Glutamatergic neuron (in vitro differentiated cells): ENCODE measurements around the gene UBTD2. TPM values are rescaled to one million over a fixed set of nuclear protein-coding genes. Genes with fewer than 3 reads are reported as not detected.

Experiments
- DNase-seq: peaks from one replicate; pipeline ENCODE4 v3.0.0; 2022
- H3K27ac Mint-ChIP-seq: one replicate; pipeline ENCODE4 v1.8.0; 2020; ENCODE audit warnings: mild to moderate bottlenecking, mixed read lengths, inconsistent platforms; ENCODE audit not compliant: unreplicated experiment
- H3K27me3 Mint-ChIP-seq: one replicate; pipeline ENCODE4 v1.8.0; 2020; ENCODE audit warnings: mild to moderate bottlenecking, moderate library complexity, mixed read lengths, inconsistent platforms; ENCODE audit not compliant: unreplicated experiment
- H3K36me3 Mint-ChIP-seq: one replicate; pipeline ENCODE4 v1.8.0; 2020; ENCODE audit warnings: mild to moderate bottlenecking, mixed read lengths, inconsistent platforms; ENCODE audit not compliant: unreplicated experiment
- H3K4me1 Mint-ChIP-seq: one replicate; pipeline ENCODE4 v1.8.0; 2020; ENCODE audit warnings: mild to moderate bottlenecking, low read depth, mixed read lengths, inconsistent platforms; ENCODE audit not compliant: unreplicated experiment
- H3K4me3 Mint-ChIP-seq: one replicate; pipeline ENCODE4 v1.8.0; 2020; ENCODE audit warnings: mild to moderate bottlenecking, mixed read lengths, inconsistent platforms; ENCODE audit not compliant: unreplicated experiment
- H3K9me3 Mint-ChIP-seq: one replicate; pipeline ENCODE4 v1.8.0; 2020; ENCODE audit warnings: mild to moderate bottlenecking, moderate library complexity, mixed read lengths, inconsistent platforms; ENCODE audit not compliant: unreplicated experiment
- CTCF ChIP-seq: fragments of 200-600 bp; sonication (generic); IDR thresholded peaks from one replicate; pipeline ENCODE4 v1.5.0; 2021; ENCODE audit not compliant: partially characterized antibody, unreplicated experiment
- total RNA-seq: library from RNA; stranded (reverse); fragmentation: NEBNext Ultra II Directional; extraction: Animal tissue kit (Norgen Biotek cat#: 25700); gene quantifications from one replicate; pipeline ENCODE4 v1.2.1, GENCODE V29; 2021; ENCODE audit not compliant: unreplicated experiment

The UBTD2 gene
- total RNA-seq, 1 donor from 2014 or later: 68.1 TPM

GRCh38 chr5:172177176-172177575, 106.4 kb downstream of the UBTD2 start:
- no peak for TF ChIP-seq CTCF
- no peak overlapping the region for H3K4me3 Mint-ChIP-seq
- H3K9me3 Mint-ChIP-seq: peaks cover 2% of the 10 kb centered on the region
- peaks cover 7% of the 10 kb centered on the region for H3K27me3 Mint-ChIP-seq
- no peak overlapping the region for H3K27ac Mint-ChIP-seq
- H3K4me1 Mint-ChIP-seq: peaks cover 26% of the 10 kb centered on the region
- H3K36me3 Mint-ChIP-seq: no peaks in the 10 kb centered on the region
- DNase-seq: no peak

- Mint-ChIP-seq H3K4me1 (peaks cover 26% of the 10 kb centered on the region), H3K36me3 (no peaks in the 10 kb centered on the region)
These were observed 108.3 kb downstream of the UBTD2 start for GRCh38 chr5:172175263-172175719.

GRCh38 chr5:172173564-172174153, 109.9 kb downstream of the UBTD2 start:
- Mint-ChIP-seq H3K27ac (no peak overlapping the region), H3K36me3 (no peaks in the 10 kb centered on the region), H3K4me1 (peaks cover 23% of the 10 kb centered on the region), H3K9me3 (peaks cover 3% of the 10 kb centered on the region), H3K4me3 (no peak overlapping the region), H3K27me3 (peaks cover 12% of the 10 kb centered on the region)
- DNase-seq: no peak
- TF ChIP-seq CTCF: no peak

More at GRCh38 chr5:172175263-172175719, 108.3 kb downstream of the UBTD2 start:
- peaks cover 7% of the 10 kb centered on the region for H3K27me3 Mint-ChIP-seq
- no peak overlapping the region for H3K27ac Mint-ChIP-seq
- no peak overlapping the region for H3K4me3 Mint-ChIP-seq
- H3K9me3 Mint-ChIP-seq: peaks cover 3% of the 10 kb centered on the region
- TF ChIP-seq CTCF: no peak
- DNase-seq: no peak

- Mint-ChIP-seq H3K4me1 (peaks cover 21% of the 10 kb centered on the region), H3K4me3 (no peak overlapping the region), H3K27me3 (peaks cover 9% of the 10 kb centered on the region), H3K27ac (no peak overlapping the region), H3K9me3 (peaks cover 3% of the 10 kb centered on the region), H3K36me3 (no peaks in the 10 kb centered on the region)
- TF ChIP-seq CTCF: no peak
- DNase-seq: no peak
These were observed 110.5 kb downstream of the UBTD2 start for GRCh38 chr5:172172912-172173563.

GRCh38 chr5:172171118-172171517, 112.4 kb downstream of the UBTD2 start:
- TF ChIP-seq CTCF: no peak
- H3K27ac Mint-ChIP-seq: peak overlapping the region; percentile 28
- peaks cover 3% of the 10 kb centered on the region for H3K9me3 Mint-ChIP-seq
- peaks cover 28% of the 10 kb centered on the region for H3K4me1 Mint-ChIP-seq
- peaks cover 9% of the 10 kb centered on the region for H3K27me3 Mint-ChIP-seq
- no peaks in the 10 kb centered on the region for H3K36me3 Mint-ChIP-seq
- H3K4me3 Mint-ChIP-seq: no peak overlapping the region
- no peak for DNase-seq
